ENCODE measurements around the gene CDK19. TPM values are rescaled to one million over a fixed set of nuclear protein-coding genes. Genes with fewer than 3 reads are reported as not detected.

The CDK19 gene
- total RNA-seq, 1 donor from 2014 or later, result 34.4 TPM

DNA sequence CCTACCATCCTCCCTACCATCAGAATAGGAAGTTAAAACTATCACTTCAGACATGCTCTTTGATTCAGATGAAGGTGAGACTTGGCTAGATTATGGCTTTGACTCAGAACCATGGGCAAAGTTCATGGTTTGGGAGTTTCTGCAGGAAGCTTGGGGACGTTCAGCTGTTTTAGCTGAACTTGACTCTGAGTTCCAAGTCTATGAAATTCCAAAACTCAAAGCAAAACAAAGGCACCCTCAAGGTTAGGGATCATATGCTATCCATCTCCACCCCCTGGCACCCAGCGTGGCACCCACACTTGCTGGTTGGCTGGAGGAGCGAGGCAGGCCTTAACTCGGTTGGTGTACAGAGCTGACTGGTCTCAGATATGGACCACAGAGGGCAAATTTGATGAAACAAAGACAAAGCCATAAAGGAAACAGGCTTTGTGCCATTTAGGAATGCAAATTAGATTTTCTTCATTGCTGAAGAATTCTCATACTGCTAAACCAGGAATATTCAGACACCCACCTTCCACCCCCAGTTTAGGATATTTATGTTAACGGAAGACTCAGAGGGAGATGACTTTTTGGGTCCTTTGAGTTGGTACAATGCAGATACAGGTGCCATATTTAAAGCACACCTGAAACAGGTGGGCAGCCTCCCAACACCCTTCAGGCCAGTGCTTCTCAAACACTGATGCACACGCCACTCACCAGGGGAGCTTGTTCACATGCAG is 250.4 kb downstream of the CDK19 start:
- Mint-ChIP-seq H3K27me3 (ENCODE audit: insufficient read depth, low read depth) (peaks cover 4% of the 10 kb centered on the region), H3K4me1 (peaks cover 17% of the 10 kb centered on the region), H3K36me3 (no peaks in the 10 kb centered on the region), H3K27ac (no peak overlapping the region), H3K4me3 (no peak overlapping the region), H3K9me3 (peaks cover 2% of the 10 kb centered on the region)
- H3K36me3 ChIP-seq, result no peaks in the 10 kb centered on the region
- no peak overlapping the region for H2AFZ ChIP-seq (replicated peaks)
- no peaks in the 10 kb centered on the region for H4K20me1 ChIP-seq (ENCODE audit: low read depth)
- no peak overlapping the region for H3K27ac ChIP-seq
- H3F3A ChIP-seq (ENCODE audit: low read depth), result no peaks in the 10 kb centered on the region
- no peaks in the 10 kb centered on the region for H3K27me3 ChIP-seq
- H3K4me1 ChIP-seq, result no peaks in the 10 kb centered on the region
- H3K79me2 ChIP-seq (ENCODE audit: low read depth), result no peaks in the 10 kb centered on the region
- TF ChIP-seq EZH2phosphoT487 (IDR thresholded peaks at IDR 0.05), result no peak
- no peak for TF ChIP-seq EZH2 (IDR thresholded peaks at IDR 0.05)
- no peak for TF ChIP-seq CTCF (IDR thresholded peaks at IDR 0.05)
- no peak overlapping the region for H3K4me2 ChIP-seq
- no peak for DNase-seq (ENCODE audit: low spot score)
- H3K9me3 ChIP-seq (ENCODE audit: low read depth), result no peaks in the 10 kb centered on the region
- H3K4me3 ChIP-seq, result no peak overlapping the region
- H3K9ac ChIP-seq, result no peak overlapping the region

DNA sequence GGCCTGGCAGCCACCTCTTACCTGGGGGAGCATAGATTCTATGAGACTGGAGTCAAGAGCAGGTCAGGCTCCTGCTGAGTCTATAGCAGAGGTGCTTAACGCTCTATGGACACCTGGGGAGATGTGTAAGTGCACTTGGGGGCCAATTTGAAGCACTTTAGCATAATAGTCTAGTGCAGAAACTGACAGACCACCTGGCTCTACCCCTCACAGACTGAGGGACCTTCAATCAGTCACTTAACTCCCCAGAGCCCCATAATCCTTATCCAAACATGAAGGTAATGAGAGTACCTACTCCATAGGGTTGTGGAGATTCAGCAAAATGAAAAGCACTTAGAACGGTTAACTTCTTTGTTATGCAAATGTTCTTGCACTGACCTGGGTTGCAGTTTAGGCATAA is 251.6 kb downstream of the CDK19 start:
- DNase-seq (ENCODE audit: low spot score), result no peak
- peaks cover 4% of the 10 kb centered on the region for H3K27me3 Mint-ChIP-seq (ENCODE audit: insufficient read depth, low read depth)
- TF ChIP-seq EZH2phosphoT487 (IDR thresholded peaks at IDR 0.05) (no peak), CTCF (IDR thresholded peaks at IDR 0.05) (no peak), EZH2 (IDR thresholded peaks at IDR 0.05) (no peak)
- H3K4me1 Mint-ChIP-seq, result peaks cover 17% of the 10 kb centered on the region
- no peaks in the 10 kb centered on the region for H3K36me3 ChIP-seq
- H3K27me3 ChIP-seq, result no peaks in the 10 kb centered on the region
- no peaks in the 10 kb centered on the region for H3K9me3 ChIP-seq (ENCODE audit: low read depth)
- H3K4me3 ChIP-seq, result no peak overlapping the region
- H3K4me2 ChIP-seq, result no peak overlapping the region
- H2AFZ ChIP-seq (replicated peaks), result no peak overlapping the region
- H3K27ac Mint-ChIP-seq, result no peak overlapping the region
- H3K4me1 ChIP-seq, result no peaks in the 10 kb centered on the region
- H3K4me3 Mint-ChIP-seq, result no peak overlapping the region
- no peaks in the 10 kb centered on the region for H3K36me3 Mint-ChIP-seq
- H3F3A ChIP-seq (ENCODE audit: low read depth), result no peaks in the 10 kb centered on the region
- H3K79me2 ChIP-seq (ENCODE audit: low read depth), result no peaks in the 10 kb centered on the region
- no peaks in the 10 kb centered on the region for H4K20me1 ChIP-seq (ENCODE audit: low read depth)
- no peak overlapping the region for H3K27ac ChIP-seq
- H3K9me3 Mint-ChIP-seq, result peaks cover 2% of the 10 kb centered on the region
- H3K9ac ChIP-seq, result no peak overlapping the region

DNA sequence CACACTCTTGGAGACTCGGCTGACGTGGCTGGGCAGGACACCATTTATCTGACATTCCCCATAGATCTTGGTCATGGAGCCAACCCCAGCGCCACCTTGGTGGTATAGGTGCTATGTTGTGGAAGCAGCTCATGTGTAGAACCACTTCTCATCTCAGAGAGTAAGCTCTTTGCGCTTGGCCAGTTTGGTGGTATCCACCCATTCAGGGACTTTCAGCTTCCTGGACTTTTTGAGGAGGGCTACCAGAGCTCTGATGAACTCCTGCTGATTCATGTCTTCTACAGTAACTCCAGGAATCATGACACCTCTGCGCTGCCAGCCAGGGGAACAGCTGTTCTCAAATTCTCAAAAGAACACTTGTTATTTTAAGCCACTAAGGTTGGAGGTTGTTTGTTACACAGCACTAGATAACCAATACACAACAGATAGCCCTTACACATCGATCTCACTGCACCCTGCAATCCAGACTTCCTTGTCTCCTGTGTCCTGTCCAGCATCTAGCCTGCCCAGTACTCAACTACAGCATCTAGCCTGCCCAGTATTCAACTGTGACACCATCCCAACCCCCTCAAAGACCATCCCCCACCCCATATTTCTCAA is 252.9 kb downstream of the CDK19 start:
- Histone ChIP-seq H3K4me1 (no peaks in the 10 kb centered on the region), H3K79me2 (ENCODE audit: low read depth) (no peaks in the 10 kb centered on the region), H3K27me3 (no peaks in the 10 kb centered on the region), H3K9ac (no peak overlapping the region), H3K9me3 (ENCODE audit: low read depth) (no peaks in the 10 kb centered on the region), H3F3A (ENCODE audit: low read depth) (no peaks in the 10 kb centered on the region), H3K27ac (no peak overlapping the region), H3K36me3 (no peaks in the 10 kb centered on the region), H3K4me2 (no peak overlapping the region), H4K20me1 (ENCODE audit: low read depth) (no peaks in the 10 kb centered on the region), H3K4me3 (no peak overlapping the region), H2AFZ (replicated peaks) (no peak overlapping the region)
- no peaks in the 10 kb centered on the region for H3K36me3 Mint-ChIP-seq
- TF ChIP-seq EZH2 (IDR thresholded peaks at IDR 0.05) (no peak), EZH2phosphoT487 (IDR thresholded peaks at IDR 0.05) (no peak)
- no peak for DNase-seq (ENCODE audit: low spot score)
- peaks cover 3% of the 10 kb centered on the region for H3K27me3 Mint-ChIP-seq (ENCODE audit: insufficient read depth, low read depth)
- H3K27ac Mint-ChIP-seq, result no peak overlapping the region
- H3K4me1 Mint-ChIP-seq, result peaks cover 17% of the 10 kb centered on the region
- peaks cover 2% of the 10 kb centered on the region for H3K9me3 Mint-ChIP-seq
- H3K4me3 Mint-ChIP-seq, result no peak overlapping the region

- no peaks in the 10 kb centered on the region for H3K9me3 ChIP-seq (ENCODE audit: low read depth)
- no peaks in the 10 kb centered on the region for H3K36me3 ChIP-seq
- peaks cover 11% of the 10 kb centered on the region for H3K4me1 Mint-ChIP-seq
- peaks cover 3% of the 10 kb centered on the region for H3K27me3 Mint-ChIP-seq (ENCODE audit: insufficient read depth, low read depth)
- H3K9me3 Mint-ChIP-seq, result peaks cover 2% of the 10 kb centered on the region
- no peak overlapping the region for H3K4me3 Mint-ChIP-seq
- no peak for DNase-seq (ENCODE audit: low spot score)
- no peaks in the 10 kb centered on the region for H4K20me1 ChIP-seq (ENCODE audit: low read depth)
- no peak overlapping the region for H3K4me3 ChIP-seq
- H3K27me3 ChIP-seq, result no peaks in the 10 kb centered on the region
- H2AFZ ChIP-seq (replicated peaks), result no peak overlapping the region
- no peak overlapping the region for H3K27ac Mint-ChIP-seq
- no peak overlapping the region for H3K9ac ChIP-seq
- no peak overlapping the region for H3K27ac ChIP-seq
- H3K4me2 ChIP-seq, result no peak overlapping the region
- no peaks in the 10 kb centered on the region for H3K36me3 Mint-ChIP-seq
- H3K79me2 ChIP-seq (ENCODE audit: low read depth), result no peaks in the 10 kb centered on the region
- no peak for TF ChIP-seq EZH2 (IDR thresholded peaks at IDR 0.05)
- no peak for TF ChIP-seq EZH2phosphoT487 (IDR thresholded peaks at IDR 0.05)
- no peak for TF ChIP-seq CTCF (IDR thresholded peaks at IDR 0.05)
- H3F3A ChIP-seq (ENCODE audit: low read depth), result no peaks in the 10 kb centered on the region
- no peaks in the 10 kb centered on the region for H3K4me1 ChIP-seq
These were observed 253.6 kb downstream of the CDK19 start for GRCh38 chr6:110561696-110562095.
